Mesenchymal stem cell (in vitro differentiated cells and primary cell): ENCODE measurements around the gene OR8G1.

Experiments
- DNase-seq: peaks from one replicate; pipeline ENCODE4 v3.0.0-alpha.2; 2013
- H2AFZ ChIP-seq: one replicate; pipeline ENCODE4 v1.6.1; 2013; ENCODE audit warnings: low read depth, mild to moderate bottlenecking, control low read depth, inconsistent platforms, low read length, moderate library complexity
- H2AK5ac ChIP-seq: 2 replicates; pipeline ENCODE4 v1.6.1; 2013; ENCODE audit warnings: low read length, moderate library complexity, mild to moderate bottlenecking, inconsistent platforms; ENCODE audit not compliant: severe bottlenecking
- H2BK120ac ChIP-seq: one replicate; pipeline ENCODE4 v1.6.1; 2013; ENCODE audit warnings: low read depth, mild to moderate bottlenecking, inconsistent platforms, low read length, moderate library complexity
- H2BK12ac ChIP-seq, 2 experiments: one replicate each; pipeline ENCODE4 v1.6.1; 2013; ENCODE audit warnings: inconsistent platforms in 2 of 2, low read length in 2 of 2, mild to moderate bottlenecking in 2 of 2, moderate library complexity in 2 of 2, control low read depth in 1 of 2
- H2BK15ac ChIP-seq: one replicate; pipeline ENCODE4 v1.6.1; 2013; ENCODE audit warnings: mild to moderate bottlenecking, low read depth, inconsistent platforms; ENCODE audit not compliant: poor library complexity, severe bottlenecking
- H2BK5ac ChIP-seq: 2 replicates; pipeline ENCODE4 v1.6.1; 2013; ENCODE audit warnings: low read depth, mild to moderate bottlenecking, low read length, control low read depth, inconsistent platforms; ENCODE audit not compliant: poor library complexity, severe bottlenecking
- H3K14ac ChIP-seq, 2 experiments: one replicate each; pipeline ENCODE4 v1.6.1; 2013; ENCODE audit warnings: inconsistent platforms in 2 of 2, low read length in 2 of 2, control low read depth in 1 of 2, mild to moderate bottlenecking in 1 of 2, moderate library complexity in 1 of 2
- H3K18ac ChIP-seq, 2 experiments: one replicate each; pipeline ENCODE4 v1.6.1; 2013; ENCODE audit warnings: inconsistent platforms in 2 of 2, low read length in 2 of 2, control low read depth in 1 of 2, low read depth in 1 of 2, mild to moderate bottlenecking in 1 of 2
- H3K23ac ChIP-seq, 2 experiments: one replicate each; pipeline ENCODE4 v1.6.1; 2013; ENCODE audit warnings: inconsistent platforms in 2 of 2, low read length in 2 of 2, mild to moderate bottlenecking in 2 of 2, moderate library complexity in 2 of 2, control low read depth in 1 of 2
- H3K27ac ChIP-seq: 2 replicates; pipeline ENCODE4 v1.5.1; 2013; ENCODE audit warnings: mild to moderate bottlenecking, moderate library complexity, low read length, control low read depth, inconsistent platforms; ENCODE audit not compliant: poor library complexity, severe bottlenecking
- H3K27me3 ChIP-seq, 2 experiments: 2 replicates each; pipeline versions ENCODE4 v1.6.1 to v1.7.0; 2013; ENCODE audit warnings: low read length in 2 of 2, mild to moderate bottlenecking in 2 of 2, moderate library complexity in 2 of 2, control low read depth in 1 of 2, inconsistent platforms in 1 of 2; ENCODE audit not compliant: control insufficient read depth in 1 of 2, insufficient read depth in 1 of 2
- H3K36me3 ChIP-seq, 2 experiments: 2 replicates each; pipeline versions ENCODE4 v1.6.1 to v1.7.0; 2013; ENCODE audit warnings: low read length in 2 of 2, control low read depth in 1 of 2, inconsistent platforms in 1 of 2, low read depth in 1 of 2, mild to moderate bottlenecking in 1 of 2; ENCODE audit not compliant: insufficient read depth in 2 of 2, control insufficient read depth in 1 of 2
- H3K4ac ChIP-seq, 2 experiments: one replicate each; pipeline ENCODE4 v1.6.1; 2013; ENCODE audit warnings: inconsistent platforms in 2 of 2, low read length in 2 of 2, mild to moderate bottlenecking in 2 of 2, moderate library complexity in 2 of 2, control low read depth in 1 of 2, low read depth in 1 of 2
- H3K4me1 ChIP-seq: 2 replicates; pipeline ENCODE4 v1.6.1; 2013; ENCODE audit warnings: low read depth, low read length, control low read depth; ENCODE audit not compliant: control insufficient read depth, insufficient read depth
- H3K4me2 ChIP-seq: 2 replicates; pipeline ENCODE4 v1.6.1; 2013; ENCODE audit warnings: low read length, mild to moderate bottlenecking, inconsistent platforms; ENCODE audit not compliant: poor library complexity, severe bottlenecking
- H3K4me3 ChIP-seq, 2 experiments: 2 replicates each; pipeline versions ENCODE4 v1.5.1 to v1.7.0; 2013; ENCODE audit warnings: low read length in 2 of 2, mild to moderate bottlenecking in 2 of 2, control low read depth in 1 of 2, low read depth in 1 of 2; ENCODE audit not compliant: insufficient read depth in 1 of 2
- H3K79me1 ChIP-seq: replicated peaks from 2 replicates; pipeline ENCODE4 v1.6.1; 2013; ENCODE audit warnings: mild to moderate bottlenecking, control low read depth, low read length, inconsistent platforms; ENCODE audit not compliant: poor library complexity, severe bottlenecking
- H3K9ac ChIP-seq: 2 replicates; pipeline ENCODE4 v1.7.0; 2013; ENCODE audit warnings: mild to moderate bottlenecking, low read length, moderate library complexity
- H3K9me3 ChIP-seq: 2 replicates; pipeline ENCODE4 v1.7.0; 2013; ENCODE audit warnings: mild to moderate bottlenecking, low read length; ENCODE audit not compliant: control insufficient read depth
- H4K8ac ChIP-seq: one replicate; pipeline ENCODE4 v1.6.1; 2013; ENCODE audit warnings: inconsistent platforms, mild to moderate bottlenecking, low read length, moderate library complexity
- H4K91ac ChIP-seq: one replicate; pipeline ENCODE4 v1.6.1; 2013; ENCODE audit warnings: mild to moderate bottlenecking, low read length, inconsistent platforms
- WGBS: methylation state at CpG from one replicate; pipeline ENCODE4 v1.1.7; 2013; ENCODE audit warnings: mixed read lengths; 5-methylcytosine and 5-hydroxymethylcytosine counted together

OR8G1 gene

DNA sequence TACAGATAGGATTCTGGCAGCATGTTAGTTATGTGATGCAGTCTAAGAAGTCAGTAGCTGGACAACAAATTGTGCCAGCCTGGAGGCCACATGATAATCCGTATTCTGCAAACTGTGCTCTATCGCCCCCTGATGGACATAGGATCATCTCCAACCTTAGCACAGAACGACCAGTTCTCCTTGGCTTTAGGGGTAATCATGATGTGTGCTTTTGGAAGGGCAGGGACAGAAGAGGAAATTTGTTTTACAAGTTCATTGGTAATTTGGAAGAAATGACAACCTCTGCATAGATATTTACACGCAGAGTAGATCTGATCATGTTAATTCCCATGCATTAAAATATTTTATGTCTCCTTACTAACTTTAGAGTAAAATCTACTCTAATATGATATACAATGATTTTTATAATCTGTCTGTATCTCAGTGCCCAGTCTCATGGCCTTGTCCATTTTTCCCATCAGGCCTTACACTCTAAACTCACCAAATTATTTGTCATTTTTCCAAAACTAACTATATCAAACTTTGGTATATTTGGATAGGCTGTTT, 45.6 kb upstream of the OR8G1 start:
- no peak overlapping the region for H2BK15ac ChIP-seq
- no peak overlapping the region for H3K27ac ChIP-seq
- no peak overlapping the region for H3K23ac ChIP-seq
- H3K27me3 ChIP-seq = no peaks in the 10 kb centered on the region
- no peak overlapping the region for H2BK12ac ChIP-seq
- peak overlapping the region; percentile 81 for H3K9ac ChIP-seq
- H3K9me3 ChIP-seq = no peaks in the 10 kb centered on the region
- no peaks in the 10 kb centered on the region for H3K36me3 ChIP-seq
- peak; percentile 48 for DNase-seq
- H3K4me2 ChIP-seq = no peak overlapping the region
- no peak overlapping the region for H3K14ac ChIP-seq
- H2AFZ ChIP-seq = no peak overlapping the region
- H2BK120ac ChIP-seq = no peak overlapping the region
- H3K4ac ChIP-seq = no peak overlapping the region
- H3K4me3 ChIP-seq = peak overlapping the region in 1 of 2 experiments; percentile 60
- H4K91ac ChIP-seq = no peak overlapping the region
- no peak overlapping the region for H4K8ac ChIP-seq
- no peak overlapping the region for H2BK5ac ChIP-seq
- WGBS = 17% methylated on average over 2 of the region's 4 CpGs
- no peak overlapping the region for H3K18ac ChIP-seq
- H3K4me1 ChIP-seq = no peaks in the 10 kb centered on the region
- no peaks in the 10 kb centered on the region for H3K79me1 ChIP-seq
- H2AK5ac ChIP-seq = no peak overlapping the region

DNA sequence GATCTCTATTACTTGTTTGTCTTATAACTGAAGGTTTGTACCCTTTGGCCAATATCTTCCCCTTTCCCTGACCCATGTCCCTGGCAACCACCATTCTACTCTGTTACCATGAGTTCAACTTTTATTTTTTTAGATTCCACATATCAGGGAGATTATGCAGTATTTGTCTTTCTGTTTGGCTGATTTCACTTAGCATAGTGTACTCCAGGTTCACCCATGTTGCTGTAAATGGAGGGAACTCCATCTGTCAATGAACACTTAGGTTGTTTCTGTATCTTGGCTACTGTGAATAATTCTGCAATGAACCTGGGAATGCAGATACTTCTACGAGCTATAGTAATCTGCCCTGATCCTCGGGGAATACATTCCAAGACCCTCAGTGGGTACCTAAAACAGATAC, 42.9 kb upstream of the OR8G1 start:
- no peak overlapping the region for H2AFZ ChIP-seq
- H3K4me1 ChIP-seq = no peaks in the 10 kb centered on the region
- no peaks in the 10 kb centered on the region for H3K27me3 ChIP-seq
- H3K9ac ChIP-seq = no peak overlapping the region
- no peak overlapping the region for H2BK15ac ChIP-seq
- H3K36me3 ChIP-seq = no peaks in the 10 kb centered on the region
- no peak overlapping the region for H4K8ac ChIP-seq
- no peak overlapping the region for H3K4ac ChIP-seq
- H3K79me1 ChIP-seq = no peaks in the 10 kb centered on the region
- no peak overlapping the region for H3K18ac ChIP-seq
- H3K23ac ChIP-seq = no peak overlapping the region
- no peak for DNase-seq
- no peak overlapping the region for H3K14ac ChIP-seq
- no peak overlapping the region for H2BK5ac ChIP-seq
- no peak overlapping the region for H4K91ac ChIP-seq
- no peak overlapping the region for H2AK5ac ChIP-seq
- no peak overlapping the region for H3K4me2 ChIP-seq
- no peak overlapping the region for H2BK12ac ChIP-seq
- H3K9me3 ChIP-seq = no peaks in the 10 kb centered on the region
- no peak overlapping the region for H3K27ac ChIP-seq
- H2BK120ac ChIP-seq = no peak overlapping the region
- no peak overlapping the region for H3K4me3 ChIP-seq
- 90% methylated on average over 2 of the region's 2 CpGs for WGBS

- no peak overlapping the region for H2BK5ac ChIP-seq
- no peaks in the 10 kb centered on the region for H3K4me1 ChIP-seq
- peak overlapping the region in 1 of 2 experiments; percentile 22 for H3K14ac ChIP-seq
- no peaks in the 10 kb centered on the region for H3K79me1 ChIP-seq
- no peak overlapping the region for H3K9ac ChIP-seq
- no peak overlapping the region for H3K27ac ChIP-seq
- no peak overlapping the region for H3K18ac ChIP-seq
- no peak overlapping the region for H3K4me3 ChIP-seq
- no peak overlapping the region for H2BK120ac ChIP-seq
- no peaks in the 10 kb centered on the region for H3K36me3 ChIP-seq
- H4K8ac ChIP-seq = no peak overlapping the region
- no peak overlapping the region for H4K91ac ChIP-seq
- H3K9me3 ChIP-seq = no peaks in the 10 kb centered on the region
- H2AK5ac ChIP-seq = no peak overlapping the region
- H3K27me3 ChIP-seq = no peaks in the 10 kb centered on the region
- no peak for DNase-seq
- 83% methylated on average over 5 of the region's 7 CpGs for WGBS
- no peak overlapping the region for H3K4ac ChIP-seq
- H2BK15ac ChIP-seq = no peak overlapping the region
- H2AFZ ChIP-seq = no peak overlapping the region
- no peak overlapping the region for H2BK12ac ChIP-seq
- H3K23ac ChIP-seq = no peak overlapping the region
- no peak overlapping the region for H3K4me2 ChIP-seq
These were observed 42.0 kb upstream of the OR8G1 start for GRCh38 chr11:124198897-124199296.

DNA sequence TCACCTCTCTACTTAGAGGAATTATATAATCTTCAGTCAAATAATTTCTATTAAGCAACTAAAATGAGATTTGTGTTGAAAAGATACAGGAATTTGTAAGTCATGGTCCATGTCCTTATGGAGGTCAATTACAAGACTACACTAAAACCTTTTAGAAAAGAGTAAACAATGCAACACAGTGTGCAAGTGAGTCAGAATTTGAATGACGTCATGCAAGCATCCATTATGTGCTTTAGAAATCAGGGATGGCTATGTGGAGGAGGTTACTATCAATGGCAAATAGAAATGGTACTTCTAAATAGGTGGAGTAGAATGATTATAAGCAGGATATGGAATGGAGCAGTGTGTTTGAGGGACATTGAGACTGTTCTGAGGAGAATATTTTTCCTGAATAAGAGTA, 41.2 kb upstream of the OR8G1 start:
- no peak overlapping the region for H2BK120ac ChIP-seq
- no peak overlapping the region for H4K91ac ChIP-seq
- H3K27me3 ChIP-seq = no peaks in the 10 kb centered on the region
- no peak overlapping the region for H3K27ac ChIP-seq
- H2AK5ac ChIP-seq = no peak overlapping the region
- WGBS = 20% methylated on average over 1 of the region's 1 CpG
- no peak overlapping the region for H4K8ac ChIP-seq
- H3K4me3 ChIP-seq = no peak overlapping the region
- no peak overlapping the region for H2AFZ ChIP-seq
- no peak overlapping the region for H3K23ac ChIP-seq
- H3K9ac ChIP-seq = no peak overlapping the region
- H3K4ac ChIP-seq = no peak overlapping the region
- no peaks in the 10 kb centered on the region for H3K36me3 ChIP-seq
- H2BK15ac ChIP-seq = no peak overlapping the region
- H2BK5ac ChIP-seq = no peak overlapping the region
- H3K4me1 ChIP-seq = no peaks in the 10 kb centered on the region
- no peak overlapping the region for H3K14ac ChIP-seq
- peak; percentile 78 for DNase-seq
- no peak overlapping the region for H2BK12ac ChIP-seq
- H3K9me3 ChIP-seq = no peaks in the 10 kb centered on the region
- no peak overlapping the region for H3K4me2 ChIP-seq
- no peak overlapping the region for H3K18ac ChIP-seq
- no peaks in the 10 kb centered on the region for H3K79me1 ChIP-seq
